Smooth muscle cell (in vitro differentiated cells): ENCODE results near the gene AOC2. TPM values are rescaled to one million over a fixed set of nuclear protein-coding genes. Genes with fewer than 3 reads are reported as not detected.
A peak's percentile ranks its signal among the peaks of the same experiment; 100 is the strongest.

Source experiments
- DNase-seq: peaks from one replicate; lab custom pipeline; 2025; ENCODE audit not compliant: unreplicated experiment; lab: John Stamatoyannopoulos, UW
- H2AFZ ChIP-seq: fragments of 200-600 bp; sonication (generic); 2 replicates; pipeline ENCODE4 v1.6.0; 2016; ENCODE audit warnings: antibody characterized with exemption, low read depth, mild to moderate bottlenecking
- H3F3A ChIP-seq: fragments of 200-600 bp; sonication (generic); 2 replicates; pipeline ENCODE4 v1.6.0; 2017; ENCODE audit warnings: antibody characterized with exemption, low read depth
- H3K27ac ChIP-seq: fragments of 200-600 bp; sonication (generic); 2 replicates; pipeline ENCODE4 v1.5.1; 2016; ENCODE audit warnings: low read depth, mild to moderate bottlenecking
- H3K27me3 ChIP-seq: fragments of 200-600 bp; sonication (generic); 2 replicates; pipeline ENCODE4 v1.6.1; 2016; ENCODE audit warnings: low read depth, mild to moderate bottlenecking
- H3K36me3 ChIP-seq: fragments of 200-600 bp; sonication (generic); 2 replicates; pipeline ENCODE4 v1.5.1; 2016; ENCODE audit warnings: low read depth
- H3K4me1 ChIP-seq: fragments of 200-600 bp; sonication (generic); 2 replicates; pipeline ENCODE4 v1.5.1; 2016; ENCODE audit warnings: low read depth
- H3K4me2 ChIP-seq: fragments of 200-600 bp; sonication (generic); 2 replicates; pipeline ENCODE4 v1.6.0; 2016; ENCODE audit warnings: mild to moderate bottlenecking
- H3K4me3 ChIP-seq: fragments of 200-600 bp; sonication (generic); 2 replicates; pipeline ENCODE4 v1.5.1; 2016; ENCODE audit warnings: mild to moderate bottlenecking
- H3K79me2 ChIP-seq: fragments of 200-600 bp; sonication (generic); 2 replicates; pipeline ENCODE4 v1.6.0; 2016; ENCODE audit warnings: low read depth, mild to moderate bottlenecking
- H3K9ac ChIP-seq: fragments of 200-600 bp; sonication (generic); 2 replicates; pipeline ENCODE4 v1.6.0; 2016; ENCODE audit warnings: low read depth
- H3K9me3 ChIP-seq: fragments of 200-600 bp; sonication (generic); replicated peaks from 2 replicates; pipeline ENCODE4 v1.5.1; 2016; ENCODE audit warnings: low read depth
- H4K20me1 ChIP-seq: fragments of 200-600 bp; sonication (generic); 2 replicates; pipeline ENCODE4 v1.6.0; 2016; ENCODE audit warnings: low read depth
- WGBS: methylation state at CpG from one replicate; pipeline ENCODE4 v1.1.7; 2016; ENCODE audit warnings: low lambda C conversion rate; 5-methylcytosine and 5-hydroxymethylcytosine counted together
- polyA plus RNA-seq: library from polyadenylated mRNA; unstranded; fragments of >200 nt; fragmentation: Nextera tagmentation; extraction: Ambion mirVana; gene quantifications from 2 replicates; pipeline ENCODE4 v1.2.1, GENCODE V29; 2016
- total RNA-seq: library from RNA; depleted of rRNA; stranded (reverse); fragments of >200 nt; gene quantifications from 2 replicates; pipeline ENCODE4 v1.2.3, GENCODE V29; 2014
- TF ChIP-seq, protein P1 (sequence below): fragments of 200-600 bp; sonication (generic); IDR thresholded peaks from 2 replicates; pipeline ENCODE4 v1.5.1; 2017; ENCODE audit warnings: borderline replicate concordance, mild to moderate bottlenecking, antibody characterized with exemption; ENCODE audit not compliant: insufficient read depth, poor library complexity, severe bottlenecking

Gene AOC2
- total and polyA plus RNA-seq, 2 experiments from 2014 or later: 0.91 to 2.3 TPM

- Histone ChIP-seq H3K27me3 (peaks cover 22% of the 10 kb centered on the region), H3K4me1 (peaks cover 12% of the 10 kb centered on the region), H3F3A (no peaks in the 10 kb centered on the region), H3K4me3 (no peak overlapping the region), H3K9ac (no peak overlapping the region), H3K4me2 (no peak overlapping the region), H4K20me1 (no peaks in the 10 kb centered on the region), H3K36me3 (no peaks in the 10 kb centered on the region), H3K27ac (no peak overlapping the region), H3K79me2 (peaks cover 29% of the 10 kb centered on the region), H3K9me3 (no peaks in the 10 kb centered on the region), H2AFZ (no peak overlapping the region)
- TF ChIP-seq, protein P1, sequence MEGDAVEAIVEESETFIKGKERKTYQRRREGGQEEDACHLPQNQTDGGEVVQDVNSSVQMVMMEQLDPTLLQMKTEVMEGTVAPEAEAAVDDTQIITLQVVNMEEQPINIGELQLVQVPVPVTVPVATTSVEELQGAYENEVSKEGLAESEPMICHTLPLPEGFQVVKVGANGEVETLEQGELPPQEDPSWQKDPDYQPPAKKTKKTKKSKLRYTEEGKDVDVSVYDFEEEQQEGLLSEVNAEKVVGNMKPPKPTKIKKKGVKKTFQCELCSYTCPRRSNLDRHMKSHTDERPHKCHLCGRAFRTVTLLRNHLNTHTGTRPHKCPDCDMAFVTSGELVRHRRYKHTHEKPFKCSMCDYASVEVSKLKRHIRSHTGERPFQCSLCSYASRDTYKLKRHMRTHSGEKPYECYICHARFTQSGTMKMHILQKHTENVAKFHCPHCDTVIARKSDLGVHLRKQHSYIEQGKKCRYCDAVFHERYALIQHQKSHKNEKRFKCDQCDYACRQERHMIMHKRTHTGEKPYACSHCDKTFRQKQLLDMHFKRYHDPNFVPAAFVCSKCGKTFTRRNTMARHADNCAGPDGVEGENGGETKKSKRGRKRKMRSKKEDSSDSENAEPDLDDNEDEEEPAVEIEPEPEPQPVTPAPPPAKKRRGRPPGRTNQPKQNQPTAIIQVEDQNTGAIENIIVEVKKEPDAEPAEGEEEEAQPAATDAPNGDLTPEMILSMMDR: no peak
- DNase-seq: no peak
Observed at GRCh38 chr17:42830971-42831370, 13.4 kb upstream of the AOC2 start.

GRCh38 chr17:42832213-42832933 lies 12.0 kb upstream of the AOC2 start:
- peak overlapping the region; percentile 76 for H3K27ac ChIP-seq
- TF ChIP-seq, protein P1: no peak
- H3K9ac ChIP-seq: peak overlapping the region; percentile 95
- H3F3A ChIP-seq: no peaks in the 10 kb centered on the region
- H3K4me1 ChIP-seq: peaks cover 12% of the 10 kb centered on the region
- no peaks in the 10 kb centered on the region for H3K36me3 ChIP-seq
- peaks cover 29% of the 10 kb centered on the region for H3K79me2 ChIP-seq
- peak overlapping the region; percentile 97 for H2AFZ ChIP-seq
- DNase-seq: no peak
- H3K9me3 ChIP-seq: no peaks in the 10 kb centered on the region
- H4K20me1 ChIP-seq: no peaks in the 10 kb centered on the region
- H3K27me3 ChIP-seq: peaks cover 20% of the 10 kb centered on the region
- peak overlapping the region; percentile 84 for H3K4me2 ChIP-seq
- H3K4me3 ChIP-seq: peak overlapping the region; percentile 88
- WGBS: 63% methylated on average over 9 of the region's 9 CpGs

DNA sequence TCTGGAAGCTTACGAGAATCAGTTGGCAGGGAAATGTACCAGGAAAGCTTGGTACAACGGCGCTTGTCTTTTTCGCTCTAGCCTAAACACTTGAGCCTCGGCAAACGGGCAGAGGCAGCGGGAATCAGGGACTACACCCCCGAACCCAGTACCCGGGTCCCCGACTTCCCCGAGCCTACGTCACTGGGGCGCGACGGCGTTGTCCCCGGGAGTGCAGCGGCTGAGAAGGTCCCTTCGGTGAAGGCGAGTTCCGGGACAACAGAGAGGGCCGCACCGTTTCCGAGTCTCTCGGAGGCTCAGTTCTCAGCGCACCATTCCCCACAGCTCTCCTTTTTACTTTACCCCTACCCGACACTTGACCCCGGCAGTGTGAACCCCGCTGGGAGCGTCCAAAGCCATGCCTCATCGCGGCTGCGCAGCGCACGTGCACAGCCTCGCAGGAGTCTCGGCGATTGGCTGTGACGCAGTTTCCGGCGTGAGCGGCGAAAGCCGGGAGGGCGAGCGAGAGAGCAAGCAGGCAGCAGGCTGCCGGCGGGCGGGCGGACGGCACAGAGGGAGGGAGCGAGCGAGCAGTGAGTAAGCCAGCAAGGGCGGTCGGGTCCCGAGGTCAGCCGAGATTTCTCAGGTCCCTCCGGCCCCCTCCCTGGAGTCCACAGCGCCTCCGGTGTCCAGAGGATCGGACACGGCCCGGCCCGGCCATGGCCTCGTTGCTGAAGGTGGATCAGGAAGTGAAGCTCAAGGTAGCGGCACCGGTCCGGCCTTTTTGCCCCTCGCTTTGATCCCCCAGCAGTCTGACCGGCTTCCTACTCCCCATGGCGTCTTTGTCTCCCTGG lies 11.2 kb upstream of the AOC2 start, which contains the start of gene PSME3:
Gene PSME3 (plus strand): TSS at position 464 of the 833 bp plus-strand sequence. CDS start 235 bp downstream, at position 699.
- Histone ChIP-seq H4K20me1 (no peaks in the 10 kb centered on the region), H3K36me3 (no peaks in the 10 kb centered on the region), H3K9me3 (no peaks in the 10 kb centered on the region), H3K27me3 (peaks cover 12% of the 10 kb centered on the region), H3K27ac (peak within 1 kb of the TSS; percentile 76), H3K4me3 (peak within 1 kb of the TSS; percentile 88), H2AFZ (peak within 1 kb of the TSS; percentile 97), H3K9ac (peak within 1 kb of the TSS; percentile 95), H3K79me2 (peaks cover 29% of the 10 kb centered on the region), H3K4me2 (peak within 1 kb of the TSS; percentile 84), H3F3A (no peaks in the 10 kb centered on the region), H3K4me1 (peaks cover 12% of the 10 kb centered on the region)
- DNase-seq: peak; percentile 86
- 1% methylated on average over 65 of the region's 71 CpGs for WGBS
- TF ChIP-seq, protein P1: no peak
